RKO (cell line): Measurements from ENCODE around the gene PPP6R2.
A peak's percentile ranks its signal among the peaks of the same experiment; 100 is the strongest.

Experiments used
- DNase-seq: peaks from one replicate; pipeline ENCODE4 v3.0.0-alpha.2; 2016; ENCODE audit warnings: low spot score

The PPP6R2 gene

GRCh38 chr22:50305393-50305922 lies 37.7 kb upstream of the PPP6R2 start:
- no peak for DNase-seq

GRCh38 chr22:50305923-50306566 lies 37.1 kb upstream of the PPP6R2 start:
- DNase-seq, result peak; percentile 91

- DNase-seq, result peak; percentile 84
Observed at GRCh38 chr22:50306753-50307749, 36.1 kb upstream of the PPP6R2 start, which contains the start of gene PLXNB2. PLXNB2 (minus strand) TSS chr22:50307646; CDS start chr22:50290584, 17,062 bp downstream.

GRCh38 chr22:50307890-50308596 lies 35.1 kb upstream of the PPP6R2 start:
- no peak for DNase-seq

GRCh38 chr22:50308597-50308935 lies 34.6 kb upstream of the PPP6R2 start:
- no peak for DNase-seq

GRCh38 chr22:50308986-50309600 lies 34.0 kb upstream of the PPP6R2 start:
- DNase-seq, result no peak

GRCh38 chr22:50309601-50309991 lies 33.5 kb upstream of the PPP6R2 start:
- DNase-seq, result no peak

- DNase-seq, result no peak
Observed at GRCh38 chr22:50310031-50310722, 33.0 kb upstream of the PPP6R2 start.

- DNase-seq, result no peak
Observed at GRCh38 chr22:50310949-50311444, 32.1 kb upstream of the PPP6R2 start.

GRCh38 chr22:50311606-50312351 lies 31.3 kb upstream of the PPP6R2 start:
- DNase-seq, result no peak

GRCh38 chr22:50312371-50312770 lies 30.8 kb upstream of the PPP6R2 start:
- no peak for DNase-seq

GRCh38 chr22:50313021-50313420 lies 30.1 kb upstream of the PPP6R2 start:
- no peak for DNase-seq

- no peak for DNase-seq
Observed at GRCh38 chr22:50313600-50313999, 29.5 kb upstream of the PPP6R2 start.

GRCh38 chr22:50314081-50314454 lies 29.1 kb upstream of the PPP6R2 start:
- DNase-seq, result no peak

- DNase-seq, result no peak
Observed at GRCh38 chr22:50314455-50315288, 28.5 kb upstream of the PPP6R2 start.

GRCh38 chr22:50315289-50316113 lies 27.6 kb upstream of the PPP6R2 start:
- DNase-seq, result no peak

GRCh38 chr22:50316114-50317065 lies 26.7 kb upstream of the PPP6R2 start:
- DNase-seq, result no peak
